Panc1 (cell line): ENCODE measurements around the gene NOX3. TPM values are rescaled to one million over a fixed set of nuclear protein-coding genes. Genes with fewer than 3 reads are reported as not detected.

Experiments
- ATAC-seq: fragments of 200-7000 bp; cut with Tn5 transposase; 2 replicates; pipeline ENCODE4 v1.9.1; 2020; ENCODE audit warnings: mild to moderate bottlenecking, moderate library complexity
- BruUV-seq: library from RNA; stranded (reverse); fragments of 400-500 nt; replicated peaks from 2 replicates; lab custom pipeline; 2021; lab: Mats Ljungman, UMichigan
- CTCF ChIA-PET: fragments of 300-600 bp; sonication (Branson Sonifier 250); formaldehyde crosslinking; loops from one replicate; lab custom pipeline; 2022; ENCODE audit warnings: antibody characterized with exemption; lab: Charles Lee
- POLR2A ChIA-PET: fragments of 300-600 bp; sonication (Branson Sonifier 250); formaldehyde crosslinking; loops from one replicate; lab custom pipeline; 2022; ENCODE audit warnings: antibody characterized with exemption; lab: Charles Lee
- DNase-seq: peaks from one replicate; pipeline ENCODE4 v3.0.0-alpha.2; 2010; ENCODE audit warnings: low read depth, low spot score
- H3K27ac ChIP-seq: 2 replicates; pipeline ENCODE4 v1.5.1; 2011; ENCODE audit warnings: mild to moderate bottlenecking, low read length, inconsistent platforms
- H3K27me3 ChIP-seq: fragments of 200-500 bp; sonication (Bioruptor generic); 2 replicates; pipeline ENCODE4 v1.6.0; 2014; ENCODE audit warnings: low read length, inconsistent platforms; ENCODE audit not compliant: control insufficient read depth, insufficient read depth
- H3K36me3 ChIP-seq: fragments of 200-500 bp; sonication (Bioruptor generic); 2 replicates; pipeline ENCODE4 v1.5.1; 2014; ENCODE audit warnings: inconsistent platforms, mild to moderate bottlenecking, low read length, moderate library complexity; ENCODE audit not compliant: control insufficient read depth, insufficient read depth
- H3K4me1 ChIP-seq: 2 replicates; pipeline ENCODE4 v1.5.1; 2011; ENCODE audit warnings: inconsistent platforms, mild to moderate bottlenecking, low read length, moderate library complexity; ENCODE audit not compliant: control insufficient read depth, insufficient read depth
- H3K4me3 ChIP-seq, 2 experiments: 2 replicates each; pipeline ENCODE4 v1.5.1; 2011 to 2012; ENCODE audit warnings: low read depth in 2 of 2, low read length in 2 of 2, mild to moderate bottlenecking in 2 of 2, inconsistent platforms in 1 of 2, moderate library complexity in 1 of 2
- H3K9me3 ChIP-seq: fragments of 200-500 bp; sonication (Bioruptor generic); 2 replicates; pipeline ENCODE4 v1.5.1; 2014; ENCODE audit warnings: low read depth, mild to moderate bottlenecking, inconsistent platforms, low read length, moderate library complexity; ENCODE audit not compliant: control insufficient read depth, insufficient read depth
- CTCF ChIP-seq: fragments of 450-650 bp; IDR thresholded peaks from 2 replicates; pipeline ENCODE4 v1.5.1; 2017; ENCODE audit warnings: mild to moderate bottlenecking
- POLR2AphosphoS5 ChIP-seq: IDR thresholded peaks from 2 replicates; pipeline ENCODE4 v1.6.1; 2012; ENCODE audit warnings: mild to moderate bottlenecking, low read depth, low read length, moderate library complexity
- REST ChIP-seq, 2 experiments: IDR thresholded peaks; 2 replicates each; pipeline ENCODE4 v1.6.1; 2011 to 2012; ENCODE audit warnings: low read depth in 2 of 2, control low read depth in 1 of 2, low read length in 1 of 2, mild to moderate bottlenecking in 1 of 2, moderate library complexity in 1 of 2; ENCODE audit not compliant: insufficient read depth in 1 of 2
- SIN3A ChIP-seq: IDR thresholded peaks from 2 replicates; pipeline ENCODE4 v1.6.1; 2012; ENCODE audit warnings: low read depth, mild to moderate bottlenecking, low read length, moderate library complexity, borderline replicate concordance; ENCODE audit not compliant: insufficient read depth
- TCF7L2 ChIP-seq: IDR thresholded peaks from 2 replicates; pipeline ENCODE4 v1.6.1; 2011; ENCODE audit warnings: mild to moderate bottlenecking, low read depth, low read length, inconsistent platforms
- in situ Hi-C: cut with HindIII; loops from 2 replicates; pipeline ENCODE4 v1.10.0; 2016; ENCODE audit warnings: low sequenced_read_pairs, low pct_unique_long_range_greater_than_20kb
- intact Hi-C: fragments of 100-400 bp; cut with micrococcal nuclease; formaldehyde crosslinking; loops from one replicate; pipeline ENCODE4 v1.10.0; 2022; ENCODE audit not compliant: unreplicated experiment
- total RNA-seq: library from RNA; stranded (reverse); gene quantifications from one replicate; pipeline ENCODE4 v1.2.1, GENCODE V29; 2021; ENCODE audit not compliant: unreplicated experiment

Gene NOX3
- total RNA-seq, 1 experiment from 2014 or later = not detected

GRCh38 chr6:155402656-155403304, 52.9 kb downstream of the NOX3 start:
- H3K27me3 ChIP-seq = no peaks in the 10 kb centered on the region
- no peaks in the 10 kb centered on the region for H3K36me3 ChIP-seq
- in situ Hi-C loops = no loop called here
- H3K27ac ChIP-seq = no peak overlapping the region
- CTCF ChIA-PET = interaction anchor here (0.6 kb wide), 1 partner anchor 178 kb away, joined by 3 read pairs; no protein-coding TSS in a partner anchor
- TF ChIP-seq SIN3A (no peak), CTCF (no peak), POLR2AphosphoS5 (no peak), TCF7L2 (no peak), REST (IDR thresholded peaks at IDR 0.05; ENCODE audit: insufficient read depth in 1 of 2, low read depth in 2 of 2, low read length in 1 of 2) (no peak)
- H3K9me3 ChIP-seq = no peaks in the 10 kb centered on the region
- no peaks in the 10 kb centered on the region; the same call in 1 of the 2 replicates for H3K4me1 ChIP-seq
- H3K4me3 ChIP-seq = no peak overlapping the region
- POLR2A ChIA-PET = no interaction called here
- ATAC-seq = no peak
- DNase-seq = no peak
- intact Hi-C loops = no loop called here
- no TSS peak for BruUV-seq

DNA sequence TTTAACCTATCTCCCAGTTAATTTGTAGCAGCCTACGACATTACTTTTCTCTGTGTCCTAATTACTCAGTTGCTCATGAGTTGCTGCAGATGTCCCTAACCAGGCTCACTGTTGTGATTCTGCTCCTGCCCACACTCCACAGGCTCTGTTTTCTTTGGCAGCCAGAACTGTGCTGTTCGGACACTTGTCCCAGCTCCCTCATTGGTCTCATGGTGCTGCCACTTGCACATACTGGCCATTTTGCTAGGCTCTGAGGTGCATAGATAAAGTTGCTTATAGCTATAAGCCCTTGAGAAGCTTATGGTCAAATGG, 55.0 kb downstream of the NOX3 start:
- H3K4me1 ChIP-seq = no peaks in the 10 kb centered on the region; the same call in 1 of the 2 replicates
- H3K36me3 ChIP-seq = no peaks in the 10 kb centered on the region
- no peaks in the 10 kb centered on the region for H3K27me3 ChIP-seq
- DNase-seq (no peak), ATAC-seq (no peak)
- ChIA-PET CTCF (no interaction called here), POLR2A (interaction anchor here (0.5 to 0.6 kb wide), 2 partner anchors 223 to 358 kb away, joined by 4 to 5 read pairs; no protein-coding TSS in a partner anchor)
- H3K9me3 ChIP-seq = no peaks in the 10 kb centered on the region
- no peak overlapping the region for H3K4me3 ChIP-seq
- BruUV-seq = no TSS peak
- in situ Hi-C loops = no loop called here
- no peak overlapping the region for H3K27ac ChIP-seq
- TF ChIP-seq CTCF = no peak
- no peak for TF ChIP-seq REST (IDR thresholded peaks at IDR 0.05; ENCODE audit: insufficient read depth in 1 of 2, low read depth in 2 of 2, low read length in 1 of 2)
- no peak for TF ChIP-seq POLR2AphosphoS5
- no peak for TF ChIP-seq SIN3A
- no peak for TF ChIP-seq TCF7L2
- intact Hi-C loops = no loop called here
